Measurements from ENCODE around the gene CPZ.

DNA sequence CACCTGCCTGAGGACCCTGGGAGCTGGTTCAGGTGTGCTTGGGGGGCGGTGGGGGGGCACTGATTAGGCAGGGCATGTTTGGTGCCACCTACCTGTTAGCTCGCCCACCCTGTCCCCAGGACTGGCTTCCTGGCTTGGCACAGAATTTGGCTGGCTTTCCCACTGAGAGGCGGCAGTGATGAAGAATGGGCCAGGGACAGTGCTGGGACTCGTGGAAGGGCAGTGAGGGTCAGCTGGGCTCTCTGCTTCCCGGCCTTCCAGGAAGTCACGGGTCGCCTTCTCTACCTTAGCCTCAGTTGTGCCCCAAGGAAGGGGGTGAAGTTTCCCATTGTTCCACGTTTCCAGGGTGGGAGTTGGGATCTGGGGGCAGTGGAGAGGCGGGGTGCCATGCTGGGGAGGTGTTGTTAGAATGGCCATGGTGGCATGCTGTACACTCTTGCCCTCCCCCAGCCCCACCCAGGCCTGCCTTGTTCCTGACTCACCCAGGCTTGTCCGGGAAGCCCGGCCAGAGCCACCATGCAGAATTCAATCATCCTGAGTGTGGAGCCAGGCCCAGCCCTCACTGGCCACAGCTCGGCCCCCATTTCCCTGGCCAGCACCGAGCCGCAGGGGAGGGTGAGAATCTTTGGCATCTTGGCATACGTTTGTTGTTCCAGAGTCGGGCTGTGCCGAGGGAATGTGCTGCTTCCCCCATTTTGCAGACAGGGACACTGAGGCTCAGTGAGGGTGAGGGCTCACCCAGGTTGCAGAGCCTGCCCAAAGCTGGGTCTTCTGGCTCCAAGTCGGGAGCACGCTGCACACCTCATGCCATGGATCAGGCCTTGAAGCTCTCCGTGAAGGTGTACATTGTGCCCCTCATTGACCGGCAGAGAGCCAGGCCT is 34.2 kb upstream of the CPZ start:
- TF ChIP-seq, protein P1, sequence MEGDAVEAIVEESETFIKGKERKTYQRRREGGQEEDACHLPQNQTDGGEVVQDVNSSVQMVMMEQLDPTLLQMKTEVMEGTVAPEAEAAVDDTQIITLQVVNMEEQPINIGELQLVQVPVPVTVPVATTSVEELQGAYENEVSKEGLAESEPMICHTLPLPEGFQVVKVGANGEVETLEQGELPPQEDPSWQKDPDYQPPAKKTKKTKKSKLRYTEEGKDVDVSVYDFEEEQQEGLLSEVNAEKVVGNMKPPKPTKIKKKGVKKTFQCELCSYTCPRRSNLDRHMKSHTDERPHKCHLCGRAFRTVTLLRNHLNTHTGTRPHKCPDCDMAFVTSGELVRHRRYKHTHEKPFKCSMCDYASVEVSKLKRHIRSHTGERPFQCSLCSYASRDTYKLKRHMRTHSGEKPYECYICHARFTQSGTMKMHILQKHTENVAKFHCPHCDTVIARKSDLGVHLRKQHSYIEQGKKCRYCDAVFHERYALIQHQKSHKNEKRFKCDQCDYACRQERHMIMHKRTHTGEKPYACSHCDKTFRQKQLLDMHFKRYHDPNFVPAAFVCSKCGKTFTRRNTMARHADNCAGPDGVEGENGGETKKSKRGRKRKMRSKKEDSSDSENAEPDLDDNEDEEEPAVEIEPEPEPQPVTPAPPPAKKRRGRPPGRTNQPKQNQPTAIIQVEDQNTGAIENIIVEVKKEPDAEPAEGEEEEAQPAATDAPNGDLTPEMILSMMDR (IDR thresholded peaks at IDR 0.05): no peak
- TF ChIP-seq POLR2A (IDR thresholded peaks at IDR 0.05): no peak

All from adrenal gland (tissue), 5 donors.